SK-N-SH treated with all-trans-retinoic acid at 6 μM for 48 hours (cell line): ENCODE measurements around the gene ARMH3.

Source experiments
- ATAC-seq: fragments of 200-7000 bp; cut with Tn5 transposase; 3 replicates; pipeline ENCODE4 v1.9.1; 2020; ENCODE audit warnings: mild to moderate bottlenecking, moderate library complexity
- BACH2 ChIP-seq: fragments of 250-450 bp; sonication (Bioruptor Pico); IDR thresholded peaks from 2 replicates; pipeline ENCODE4 v1.9.0; 2021; ENCODE audit warnings: mild to moderate bottlenecking, borderline replicate concordance
- CREB5 ChIP-seq: fragments of 250-450 bp; sonication (Bioruptor Pico); IDR thresholded peaks from 2 replicates; pipeline ENCODE4 v1.5.1; 2020; ENCODE audit warnings: low read depth, mild to moderate bottlenecking, moderate library complexity
- CSDC2 ChIP-seq: fragments of 250-450 bp; sonication (Bioruptor Pico); IDR thresholded peaks from 2 replicates; pipeline ENCODE4 v1.5.0; 2020; ENCODE audit warnings: mild to moderate bottlenecking, moderate library complexity
- CSRNP3 ChIP-seq: fragments of 250-450 bp; sonication (Bioruptor Pico); IDR thresholded peaks from 2 replicates; pipeline ENCODE4 v1.5.1; 2021; ENCODE audit warnings: mild to moderate bottlenecking, moderate library complexity
- ESRRG ChIP-seq: fragments of 250-450 bp; sonication (Bioruptor Pico); IDR thresholded peaks from 2 replicates; pipeline ENCODE4 v1.6.1; 2021; ENCODE audit warnings: mild to moderate bottlenecking
- ISL1 ChIP-seq: fragments of 250-450 bp; sonication (Bioruptor Pico); IDR thresholded peaks from 2 replicates; pipeline ENCODE4 v2.1.2; 2022; ENCODE audit warnings: mild to moderate bottlenecking, moderate library complexity
- OSR1 ChIP-seq: fragments of 250-450 bp; sonication (Bioruptor Pico); IDR thresholded peaks from 2 replicates; pipeline ENCODE4 v1.8.0; 2022; ENCODE audit warnings: moderate library complexity, mild to moderate bottlenecking, inconsistent platforms
- PATZ1 ChIP-seq: fragments of 250-450 bp; sonication (Bioruptor Pico); IDR thresholded peaks from 2 replicates; pipeline ENCODE4 v1.8.0; 2020; ENCODE audit warnings: mild to moderate bottlenecking, moderate library complexity, borderline replicate concordance
- POU6F1 ChIP-seq: fragments of 250-450 bp; sonication (Bioruptor Pico); IDR thresholded peaks from 2 replicates; pipeline ENCODE4 v1.8.0; 2021; ENCODE audit warnings: low read depth, mild to moderate bottlenecking, moderate library complexity, borderline replicate concordance
- PPARA ChIP-seq: fragments of 250-450 bp; sonication (Bioruptor Pico); IDR thresholded peaks from 2 replicates; pipeline ENCODE4 v1.5.0; 2020; ENCODE audit warnings: mild to moderate bottlenecking, borderline replicate concordance
- RARB ChIP-seq: fragments of 250-450 bp; sonication (Bioruptor Pico); IDR thresholded peaks from 2 replicates; pipeline ENCODE4 v1.8.0; 2021; ENCODE audit warnings: mild to moderate bottlenecking, moderate library complexity
- SNAI2 ChIP-seq: fragments of 250-450 bp; sonication (Bioruptor Pico); IDR thresholded peaks from 2 replicates; pipeline ENCODE4 v1.5.0; 2020; ENCODE audit warnings: mild to moderate bottlenecking, moderate library complexity
- TCF4 ChIP-seq: fragments of 250-450 bp; sonication (Bioruptor Pico); IDR thresholded peaks from 2 replicates; pipeline ENCODE4 v1.8.0; 2021; ENCODE audit warnings: mild to moderate bottlenecking, moderate library complexity, borderline replicate concordance
- TOX ChIP-seq: fragments of 250-450 bp; sonication (Bioruptor Pico); IDR thresholded peaks from 2 replicates; pipeline ENCODE4 v1.8.0; 2021; ENCODE audit warnings: mild to moderate bottlenecking, moderate library complexity, borderline replicate concordance
- TSHZ2 ChIP-seq: fragments of 250-450 bp; sonication (Bioruptor Pico); IDR thresholded peaks from 2 replicates; pipeline ENCODE4 v1.5.0; 2020; ENCODE audit warnings: mild to moderate bottlenecking, moderate library complexity
- ZC3H10 ChIP-seq: fragments of 250-450 bp; sonication (Bioruptor Pico); IDR thresholded peaks from 2 replicates; pipeline ENCODE4 v1.5.1; 2021; ENCODE audit warnings: mild to moderate bottlenecking, moderate library complexity
- ZFP3 ChIP-seq: fragments of 250-450 bp; sonication (Bioruptor Pico); IDR thresholded peaks from 2 replicates; pipeline ENCODE4 v1.5.0; 2020; ENCODE audit warnings: mild to moderate bottlenecking, moderate library complexity
- ZFP30 ChIP-seq: fragments of 450-650 bp; formaldehyde crosslinking; IDR thresholded peaks from 2 replicates; pipeline ENCODE4 v1.5.0; 2022; ENCODE audit warnings: mild to moderate bottlenecking, moderate library complexity
- ZNF565 ChIP-seq: fragments of 450-650 bp; formaldehyde crosslinking; conservative IDR thresholded peaks from 2 replicates; pipeline ENCODE4 v1.5.0; 2020; ENCODE audit warnings: low read depth, mild to moderate bottlenecking, moderate library complexity
- ZNF70 ChIP-seq: fragments of 450-650 bp; formaldehyde crosslinking; IDR thresholded peaks from 2 replicates; pipeline ENCODE4 v1.5.0; 2020; ENCODE audit warnings: mild to moderate bottlenecking, moderate library complexity
- ZNF8 ChIP-seq: fragments of 450-650 bp; formaldehyde crosslinking; IDR thresholded peaks from 2 replicates; pipeline ENCODE4 v1.5.0; 2020; ENCODE audit warnings: mild to moderate bottlenecking, moderate library complexity

Gene ARMH3

GRCh38 chr10:101840741-101841453 lies 215.1 kb downstream of the ARMH3 start:
- TF ChIP-seq ZNF70 (CRISPR knock-in tag) (no peak), ZFP3 (CRISPR knock-in tag) (no peak), CSDC2 (no peak), BACH2 (CRISPR knock-in tag) (no peak), POU6F1 (CRISPR knock-in tag) (no peak), ZFP30 (CRISPR knock-in tag) (no peak), OSR1 (CRISPR knock-in tag) (no peak), ZNF8 (no peak), PPARA (CRISPR knock-in tag) (no peak), CREB5 (no peak)
- ATAC-seq, result peak; percentile 88

- no peak for ATAC-seq
- TF ChIP-seq ISL1 (no peak), TCF4 (CRISPR knock-in tag) (no peak), BACH2 (CRISPR knock-in tag) (no peak), ESRRG (CRISPR knock-in tag) (no peak), OSR1 (CRISPR knock-in tag) (no peak), ZNF70 (CRISPR knock-in tag) (no peak), ZNF8 (no peak), CREB5 (no peak), ZC3H10 (no peak), ZFP3 (CRISPR knock-in tag) (no peak), PPARA (CRISPR knock-in tag) (no peak), TOX (CRISPR knock-in tag) (no peak), RARB (no peak), PATZ1 (CRISPR knock-in tag) (no peak), TSHZ2 (CRISPR knock-in tag) (no peak), ZNF565 (CRISPR knock-in tag) (no peak), SNAI2 (no peak), ZFP30 (CRISPR knock-in tag) (no peak)
Observed at GRCh38 chr10:101840102-101840684, 215.8 kb downstream of the ARMH3 start.

GRCh38 chr10:101839416-101840063 lies 216.4 kb downstream of the ARMH3 start:
- ATAC-seq, result peak; percentile 13; the same call in 1 of the 3 replicates
- TF ChIP-seq RARB (no peak), ZNF70 (CRISPR knock-in tag) (no peak), ZNF565 (CRISPR knock-in tag) (no peak), ESRRG (CRISPR knock-in tag) (no peak), TOX (CRISPR knock-in tag) (no peak), CSDC2 (no peak), CSRNP3 (CRISPR knock-in tag) (no peak), ZFP30 (CRISPR knock-in tag) (no peak), CREB5 (no peak), ZNF8 (no peak)
